Measurements from ENCODE around the gene TUBGCP2.

The TUBGCP2 gene

DNA sequence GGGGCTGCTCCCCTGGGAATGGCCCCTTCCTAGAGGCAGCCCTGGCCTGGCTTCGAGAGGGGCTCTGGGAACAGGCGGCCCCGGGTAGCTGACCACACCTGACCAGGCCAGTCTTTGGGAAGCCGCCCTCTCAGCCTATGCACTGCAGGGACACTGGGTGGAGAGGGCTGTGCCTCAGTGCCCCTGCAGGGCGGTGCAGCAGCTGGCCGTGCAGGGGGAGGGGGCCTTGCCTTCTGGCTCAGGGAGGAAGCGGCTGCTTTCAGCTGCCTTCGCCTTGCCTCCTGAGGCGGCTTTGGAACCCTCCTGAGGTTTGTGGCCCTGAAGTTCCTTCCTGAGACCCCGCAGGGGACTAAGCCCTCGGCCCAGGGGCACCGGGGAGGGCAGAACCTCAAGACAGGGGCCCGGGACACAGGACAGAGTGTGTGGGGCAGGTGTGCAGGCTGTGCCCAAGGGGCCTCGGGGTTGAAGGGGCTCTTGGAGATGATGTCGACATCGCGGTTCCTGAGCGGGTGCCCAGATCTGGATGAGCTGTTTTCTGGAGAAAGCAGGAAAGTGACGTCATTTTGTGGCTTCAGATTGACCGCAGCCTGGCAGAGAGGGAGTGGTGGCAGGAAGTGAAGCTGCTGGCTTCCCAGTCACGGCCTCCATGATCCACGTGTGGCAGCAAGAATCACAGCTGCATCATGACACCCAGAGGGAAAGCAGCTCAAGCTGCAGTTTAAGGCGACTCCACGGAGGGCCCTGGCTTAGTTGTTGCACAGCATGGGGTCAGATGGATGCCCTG is 49.7 kb downstream of the TUBGCP2 start:
- peak overlapping the region; percentile 51 for H3K9ac ChIP-seq (ENCODE audit: low read length)
- peak overlapping the region; percentile 75 for H2BK15ac ChIP-seq (ENCODE audit: low read depth, poor library complexity, severe bottlenecking)
- no peaks in the 10 kb centered on the region for H3K27me3 ChIP-seq (ENCODE audit: control insufficient read depth in 1 of 2, insufficient read depth in 1 of 2, low read length in 2 of 2)
- peak overlapping the region; percentile 34 for H2AK5ac ChIP-seq (ENCODE audit: low read length, severe bottlenecking)
- peak overlapping the region; percentile 91 for H3K27ac ChIP-seq (ENCODE audit: low read length, poor library complexity, severe bottlenecking)
- H3K23ac ChIP-seq (ENCODE audit: low read length in 2 of 2), result peak overlapping the region in 1 of 2 experiments; percentile 27
- H2BK12ac ChIP-seq (ENCODE audit: low read length in 2 of 2), result peak overlapping the region; percentile 98
- peak overlapping the region; percentile 19 for H2BK5ac ChIP-seq (ENCODE audit: low read depth, low read length, poor library complexity, severe bottlenecking)
- 26% methylated on average over 24 of the region's 24 CpGs for WGBS
- no peak overlapping the region for H3K4me3 ChIP-seq (ENCODE audit: insufficient read depth in 1 of 2, low read depth in 1 of 2, low read length in 2 of 2)
- peak overlapping the region; percentile 1 for H2AFZ ChIP-seq (ENCODE audit: low read depth, low read length)
- H4K91ac ChIP-seq (ENCODE audit: low read length), result peak overlapping the region; percentile 98
- H3K79me1 ChIP-seq (replicated peaks; ENCODE audit: low read length, poor library complexity, severe bottlenecking), result no peaks in the 10 kb centered on the region
- DNase-seq, result peak; percentile 99
- H3K9me3 ChIP-seq (ENCODE audit: control insufficient read depth, low read length), result no peaks in the 10 kb centered on the region
- H3K4me1 ChIP-seq (ENCODE audit: control insufficient read depth, insufficient read depth, low read depth, low read length), result peaks cover 48% of the 10 kb centered on the region
- H3K18ac ChIP-seq (ENCODE audit: low read depth in 1 of 2, low read length in 2 of 2), result peak overlapping the region; percentile 92 to 94
- peaks cover 0 to 3% of the 10 kb centered on the region in 2 experiments for H3K36me3 ChIP-seq (ENCODE audit: control insufficient read depth in 1 of 2, insufficient read depth in 2 of 2, low read depth in 1 of 2, low read length in 2 of 2)
- H3K14ac ChIP-seq (ENCODE audit: low read length in 2 of 2), result peak overlapping the region in 1 of 2 experiments; percentile 93
- H3K4me2 ChIP-seq (ENCODE audit: low read length, poor library complexity, severe bottlenecking), result no peak overlapping the region
- peak overlapping the region; percentile 56 for H2BK120ac ChIP-seq (ENCODE audit: low read depth, low read length)
- H4K8ac ChIP-seq (ENCODE audit: low read length), result peak overlapping the region; percentile 93
- peak overlapping the region; percentile 86 to 87 for H3K4ac ChIP-seq (ENCODE audit: low read depth in 1 of 2, low read length in 2 of 2)

DNA sequence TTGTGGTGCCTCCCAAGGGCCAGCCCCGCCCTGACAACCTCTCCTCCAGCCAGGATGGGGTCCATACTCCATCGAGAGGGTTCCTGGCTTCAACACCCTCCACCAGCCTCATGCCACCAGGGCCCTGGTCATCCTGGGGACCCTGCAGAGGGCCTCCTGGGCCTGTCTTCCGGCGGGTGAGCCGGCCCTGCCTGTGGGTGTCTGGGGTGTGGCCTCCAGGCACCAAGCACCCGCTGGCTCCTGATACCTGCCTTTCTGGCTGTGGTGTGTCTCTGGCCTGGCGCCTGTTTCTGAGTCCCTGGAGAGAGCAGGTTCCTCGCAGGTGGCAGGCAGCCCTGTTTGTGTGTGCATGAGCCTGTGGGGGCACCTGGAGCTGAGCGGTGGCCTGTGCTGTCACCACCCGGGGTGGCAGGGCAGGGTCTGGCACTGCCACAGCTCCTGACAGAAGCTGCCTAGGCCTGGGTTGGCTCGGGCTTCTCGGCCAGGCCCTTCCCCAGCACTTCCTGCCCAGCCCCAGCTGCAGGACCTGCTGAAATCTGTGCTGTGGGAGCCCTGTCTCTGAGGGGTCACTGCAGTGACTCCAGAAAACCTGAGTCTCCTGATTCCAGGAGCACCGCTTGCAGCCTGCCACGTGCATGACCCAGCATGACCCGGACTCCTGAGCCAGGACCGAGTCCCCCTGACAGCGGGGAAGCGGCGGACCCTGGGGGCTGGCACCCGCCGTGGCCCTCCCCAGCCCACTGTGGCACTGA is 50.4 kb downstream of the TUBGCP2 start:
- Histone ChIP-seq H3K4me2 (ENCODE audit: low read length, poor library complexity, severe bottlenecking) (peak overlapping the region; percentile 60), H2BK5ac (ENCODE audit: low read depth, low read length, poor library complexity, severe bottlenecking) (no peak overlapping the region), H3K27me3 (ENCODE audit: control insufficient read depth in 1 of 2, insufficient read depth in 1 of 2, low read length in 2 of 2) (no peaks in the 10 kb centered on the region), H4K8ac (ENCODE audit: low read length) (peak overlapping the region; percentile 93), H2AK5ac (ENCODE audit: low read length, severe bottlenecking) (peak overlapping the region; percentile 34), H3K14ac (ENCODE audit: low read length in 2 of 2) (peak overlapping the region in 1 of 2 experiments; percentile 3), H3K18ac (ENCODE audit: low read depth in 1 of 2, low read length in 2 of 2) (peak overlapping the region; percentile 92 to 94), H3K23ac (ENCODE audit: low read length in 2 of 2) (peak overlapping the region in 1 of 2 experiments; percentile 27), H2BK12ac (ENCODE audit: low read length in 2 of 2) (peak overlapping the region; percentile 89 to 98), H3K36me3 (ENCODE audit: control insufficient read depth in 1 of 2, insufficient read depth in 2 of 2, low read depth in 1 of 2, low read length in 2 of 2) (peaks cover 0 to 3% of the 10 kb centered on the region in 2 experiments), H3K79me1 (replicated peaks; ENCODE audit: low read length, poor library complexity, severe bottlenecking) (no peaks in the 10 kb centered on the region), H3K4me1 (ENCODE audit: control insufficient read depth, insufficient read depth, low read depth, low read length) (peaks cover 48% of the 10 kb centered on the region), H3K9ac (ENCODE audit: low read length) (peak overlapping the region; percentile 5), H2AFZ (ENCODE audit: low read depth, low read length) (no peak overlapping the region), H2BK15ac (ENCODE audit: low read depth, poor library complexity, severe bottlenecking) (peak overlapping the region; percentile 75), H3K9me3 (ENCODE audit: control insufficient read depth, low read length) (no peaks in the 10 kb centered on the region), H2BK120ac (ENCODE audit: low read depth, low read length) (peak overlapping the region; percentile 56), H3K4ac (ENCODE audit: low read depth in 1 of 2, low read length in 2 of 2) (peak overlapping the region; percentile 86 to 87), H4K91ac (ENCODE audit: low read length) (peak overlapping the region; percentile 98), H3K27ac (ENCODE audit: low read length, poor library complexity, severe bottlenecking) (peak overlapping the region; percentile 91), H3K4me3 (ENCODE audit: insufficient read depth in 1 of 2, low read depth in 1 of 2, low read length in 2 of 2) (no peak overlapping the region)
- WGBS, result 77% methylated on average over 20 of the region's 21 CpGs
- DNase-seq, result no peak

DNA sequence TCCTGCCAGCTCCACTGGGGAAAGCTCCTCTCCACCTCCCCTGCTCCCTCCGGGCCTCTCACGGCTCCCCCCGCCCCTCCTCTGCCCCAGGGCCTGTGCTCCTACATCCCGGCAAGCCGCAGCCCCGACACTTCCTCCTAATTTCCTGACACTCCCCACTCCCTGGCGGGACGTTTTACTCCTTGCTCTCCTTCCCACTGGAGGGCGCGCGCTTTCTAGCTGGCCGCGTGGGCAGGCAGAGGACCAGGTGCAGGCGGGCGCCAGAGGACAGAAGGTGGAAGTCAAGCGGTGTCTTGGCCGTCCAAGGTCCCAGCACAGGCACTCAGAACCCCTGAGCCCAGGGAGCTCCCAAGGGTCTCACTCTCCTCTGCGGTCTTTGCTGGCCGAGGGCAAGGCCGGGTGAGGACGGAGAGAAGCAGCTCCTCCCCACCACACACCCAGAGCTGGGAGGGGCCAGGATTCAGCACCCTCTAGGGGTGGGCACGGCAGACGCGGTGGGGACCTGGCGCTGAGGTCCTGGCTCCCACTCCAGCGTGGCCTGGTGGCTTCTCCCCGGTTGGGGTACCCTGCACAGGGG is 51.1 kb downstream of the TUBGCP2 start:
- 8% methylated on average over 27 of the region's 27 CpGs for WGBS
- no peaks in the 10 kb centered on the region for H3K79me1 ChIP-seq (replicated peaks; ENCODE audit: low read length, poor library complexity, severe bottlenecking)
- peak overlapping the region in 1 of 2 experiments; percentile 79 for H3K14ac ChIP-seq (ENCODE audit: low read length in 2 of 2)

More for the DNA sequence above, 51.1 kb downstream of the TUBGCP2 start:
- Histone ChIP-seq H4K8ac (ENCODE audit: low read length) (peak overlapping the region; percentile 94), H3K4ac (ENCODE audit: low read depth in 1 of 2, low read length in 2 of 2) (peak overlapping the region in 1 of 2 experiments; percentile 32), H2BK12ac (ENCODE audit: low read length in 2 of 2) (peak overlapping the region; percentile 79 to 98), H3K36me3 (ENCODE audit: control insufficient read depth in 1 of 2, insufficient read depth in 2 of 2, low read depth in 1 of 2, low read length in 2 of 2) (no peaks in the 10 kb centered on the region), H2AK5ac (ENCODE audit: low read length, severe bottlenecking) (no peak overlapping the region), H2BK5ac (ENCODE audit: low read depth, low read length, poor library complexity, severe bottlenecking) (no peak overlapping the region), H3K9ac (ENCODE audit: low read length) (peak overlapping the region; percentile 5), H3K27ac (ENCODE audit: low read length, poor library complexity, severe bottlenecking) (no peak overlapping the region), H3K27me3 (ENCODE audit: control insufficient read depth in 1 of 2, insufficient read depth in 1 of 2, low read length in 2 of 2) (no peaks in the 10 kb centered on the region), H4K91ac (ENCODE audit: low read length) (peak overlapping the region; percentile 84), H2BK15ac (ENCODE audit: low read depth, poor library complexity, severe bottlenecking) (peak overlapping the region; percentile 86), H3K4me2 (ENCODE audit: low read length, poor library complexity, severe bottlenecking) (peak overlapping the region; percentile 60), H2AFZ (ENCODE audit: low read depth, low read length) (peak overlapping the region; percentile 20), H3K4me3 (ENCODE audit: insufficient read depth in 1 of 2, low read depth in 1 of 2, low read length in 2 of 2) (peak overlapping the region; percentile 26 to 35), H3K23ac (ENCODE audit: low read length in 2 of 2) (no peak overlapping the region), H2BK120ac (ENCODE audit: low read depth, low read length) (no peak overlapping the region), H3K4me1 (ENCODE audit: control insufficient read depth, insufficient read depth, low read depth, low read length) (peaks cover 44% of the 10 kb centered on the region), H3K9me3 (ENCODE audit: control insufficient read depth, low read length) (no peaks in the 10 kb centered on the region), H3K18ac (ENCODE audit: low read depth in 1 of 2, low read length in 2 of 2) (peak overlapping the region; percentile 52 to 94)
- peak; percentile 48 for DNase-seq

Data from mesenchymal stem cell (in vitro differentiated cells and primary cell).